Gastrocnemius medialis (tissue), 4 donors: ENCODE results near the gene TMEM119.

ENCODE experiments used
- CTCF ChIP-seq, 5 experiments: fragments of 450-650 bp in 3 of 5; fragments of 200-600 bp in 2 of 5; sonication (generic) in 2 of 5; IDR thresholded peaks in 4 of 5; conservative IDR thresholded peaks in 1 of 5; 1 replicate in 4 of 5; 2 replicates in 1 of 5; pipeline ENCODE4 v1.5.1; 2016 to 2019; ENCODE audit warnings: antibody characterized with exemption in 5 of 5, mild to moderate bottlenecking in 3 of 5, moderate library complexity in 3 of 5
- POLR2A ChIP-seq, 2 donors: fragments of 450-650 bp; IDR thresholded peaks; one replicate each; pipeline ENCODE4 v1.6.1; 2017; ENCODE audit warnings: antibody characterized with exemption in 2 of 2, mild to moderate bottlenecking in 2 of 2, moderate library complexity in 2 of 2

GRCh38 chr12:108594960-108595710, 2.7 kb downstream of the TMEM119 start:
- TF ChIP-seq POLR2A (IDR thresholded peaks at IDR 0.05) (no peak), CTCF (IDR thresholded peaks at IDR 0.05 in 4 of 5, conservative IDR thresholded peaks at IDR 0.05 in 1 of 5) (no peak)
